NCI-H2227 (cell line): ENCODE results near the gene TMEM131L.

Experiments used
- DNase-seq: peaks from one replicate; lab custom pipeline; 2025; ENCODE audit not compliant: unreplicated experiment; lab: John Stamatoyannopoulos, UW

The TMEM131L gene

GRCh38 chr4:153519687-153520086, 53.5 kb downstream of the TMEM131L start:
- no peak for DNase-seq

DNA sequence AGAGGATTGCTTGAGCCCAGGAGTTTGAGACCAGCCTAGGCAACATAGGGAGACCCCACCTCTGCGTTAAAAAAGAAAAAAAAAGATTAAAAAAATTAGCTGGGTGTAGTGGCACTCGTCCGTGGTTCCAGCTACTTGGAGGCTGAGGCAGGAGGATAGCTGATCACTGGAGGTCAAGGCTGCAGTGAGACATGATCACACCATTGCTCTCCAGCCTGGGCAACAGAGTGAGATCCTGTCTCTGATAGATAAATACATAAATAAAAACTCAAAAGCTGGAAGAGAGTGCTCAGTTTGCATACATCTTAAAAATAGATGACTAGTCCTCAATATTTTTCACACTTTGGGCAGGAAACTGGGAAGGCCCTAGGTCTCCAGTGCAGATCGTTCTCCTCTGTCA, 54.1 kb downstream of the TMEM131L start:
- DNase-seq: no peak

- DNase-seq: no peak
Observed at GRCh38 chr4:153520801-153521329, 54.7 kb downstream of the TMEM131L start.

DNA sequence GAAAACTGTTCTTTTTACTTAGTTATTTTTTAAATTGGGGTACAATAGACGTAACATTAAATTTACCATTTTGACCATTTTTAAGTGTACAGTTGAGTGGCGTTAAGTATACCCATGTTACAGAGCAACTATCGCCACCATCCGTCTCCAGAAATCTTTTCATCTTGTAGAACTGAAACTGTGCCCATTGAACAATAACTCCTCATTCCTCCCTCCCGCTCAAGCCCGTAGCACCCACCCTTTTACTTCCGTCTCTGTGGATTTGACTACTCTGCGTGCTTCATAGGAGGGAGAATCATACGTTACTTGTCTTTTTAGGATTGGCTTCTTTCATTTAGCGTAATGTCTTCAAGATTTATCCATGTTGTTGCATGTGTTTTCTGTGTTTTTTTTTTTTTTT, 55.3 kb downstream of the TMEM131L start:
- DNase-seq: no peak

GRCh38 chr4:153521999-153522801, 56.0 kb downstream of the TMEM131L start:
- no peak for DNase-seq

- DNase-seq: no peak
Observed at GRCh38 chr4:153522802-153523094, 56.6 kb downstream of the TMEM131L start.

GRCh38 chr4:153523164-153523796, 57.1 kb downstream of the TMEM131L start:
- DNase-seq: no peak

DNA sequence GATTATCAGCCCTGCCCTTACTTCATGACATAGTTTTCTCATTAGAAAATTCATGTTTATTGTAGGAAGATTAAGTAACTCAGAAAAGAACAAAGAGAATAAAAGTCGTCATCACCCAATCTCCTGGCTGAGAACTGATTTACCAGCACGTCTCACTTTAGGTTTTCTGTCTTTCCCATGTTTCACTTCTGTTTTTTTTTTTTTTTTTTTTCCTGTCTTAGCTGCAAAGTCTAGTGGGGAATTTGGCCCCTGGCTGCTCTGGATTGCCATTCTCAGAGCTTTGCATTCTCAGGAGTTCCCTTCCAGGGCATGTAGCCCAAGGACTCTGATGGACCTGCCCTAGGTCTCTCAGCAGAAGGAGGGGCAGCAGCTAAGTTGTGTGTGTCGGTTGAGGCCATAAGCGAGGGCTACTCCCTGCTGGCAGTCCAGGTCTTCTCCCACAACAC, 57.8 kb downstream of the TMEM131L start:
- DNase-seq: no peak

- no peak for DNase-seq
Observed at GRCh38 chr4:153524682-153525081, 58.5 kb downstream of the TMEM131L start.

DNA sequence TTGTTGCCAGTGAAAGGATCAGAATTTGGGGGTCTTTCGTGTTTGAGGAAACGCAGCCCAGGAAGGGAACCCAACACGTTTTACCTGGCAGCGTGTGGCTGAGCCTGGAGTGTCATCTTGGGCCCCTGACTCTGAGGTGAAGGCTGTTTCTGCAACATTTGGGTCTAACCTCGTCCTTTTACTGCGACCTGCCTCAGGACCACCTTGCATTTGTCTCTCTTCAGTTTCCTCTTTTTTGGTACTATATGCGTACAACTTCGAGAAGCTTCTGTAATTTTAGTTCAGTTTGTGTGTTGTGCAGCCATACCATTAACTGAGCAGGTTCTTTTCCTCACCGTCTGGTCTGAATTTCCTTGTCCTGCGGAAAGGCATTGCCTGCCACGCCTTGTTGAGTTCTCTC, 61.5 kb downstream of the TMEM131L start:
- no peak for DNase-seq

- no peak for DNase-seq
Observed at GRCh38 chr4:153528705-153529485, 62.7 kb downstream of the TMEM131L start.

GRCh38 chr4:153529646-153530045, 63.5 kb downstream of the TMEM131L start:
- DNase-seq: no peak

DNA sequence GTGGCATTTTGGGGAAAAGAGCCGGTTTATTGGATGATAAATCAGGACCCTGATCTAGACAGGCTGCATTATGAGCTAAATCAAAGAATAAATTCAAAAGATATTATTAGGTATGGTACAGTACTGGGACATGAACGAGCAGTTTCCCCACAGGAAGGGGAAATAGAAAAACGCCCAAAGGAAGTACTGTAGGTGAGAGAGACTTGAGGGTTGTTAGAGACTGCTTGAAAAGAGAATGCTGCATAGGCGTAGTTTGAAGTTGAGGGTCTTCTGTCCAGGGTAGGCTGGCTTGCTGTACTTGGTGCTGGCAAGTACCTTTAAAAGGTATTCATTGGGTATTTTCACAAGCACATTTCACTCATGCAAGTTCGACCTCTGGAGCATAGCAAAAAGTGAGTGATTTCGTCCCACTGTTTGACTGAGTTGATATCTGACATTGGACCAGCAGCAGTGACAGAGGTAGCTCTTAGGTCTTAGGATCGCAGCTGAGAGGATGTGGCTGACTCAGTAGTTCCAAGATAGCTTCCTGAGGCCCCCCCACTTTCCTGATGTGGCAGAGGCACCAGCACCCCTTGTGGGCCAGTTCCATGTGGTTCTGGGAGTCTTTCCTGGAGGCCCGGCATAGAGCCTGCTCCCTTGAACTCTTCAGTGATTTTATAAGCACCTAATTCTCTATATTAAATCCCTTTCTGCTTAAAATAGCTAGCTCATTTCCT, 64.3 kb downstream of the TMEM131L start:
- no peak for DNase-seq

DNA sequence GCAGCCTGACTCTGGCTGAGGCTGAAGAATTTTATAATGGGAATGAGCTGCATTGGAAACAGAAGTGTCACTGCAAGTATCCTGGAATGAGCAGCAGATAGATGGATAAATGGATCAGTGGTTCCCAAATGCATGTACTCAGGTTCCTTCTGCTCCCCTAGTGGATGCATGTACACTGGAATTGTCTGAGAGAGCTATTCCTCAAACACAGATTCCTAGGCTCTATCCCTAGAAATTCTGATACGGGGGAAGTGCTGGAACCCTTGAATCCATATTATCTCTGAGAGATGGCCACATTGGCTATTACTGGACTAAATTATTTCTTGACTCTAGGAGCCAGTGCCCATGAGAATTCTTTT, 64.8 kb downstream of the TMEM131L start:
- no peak for DNase-seq

DNA sequence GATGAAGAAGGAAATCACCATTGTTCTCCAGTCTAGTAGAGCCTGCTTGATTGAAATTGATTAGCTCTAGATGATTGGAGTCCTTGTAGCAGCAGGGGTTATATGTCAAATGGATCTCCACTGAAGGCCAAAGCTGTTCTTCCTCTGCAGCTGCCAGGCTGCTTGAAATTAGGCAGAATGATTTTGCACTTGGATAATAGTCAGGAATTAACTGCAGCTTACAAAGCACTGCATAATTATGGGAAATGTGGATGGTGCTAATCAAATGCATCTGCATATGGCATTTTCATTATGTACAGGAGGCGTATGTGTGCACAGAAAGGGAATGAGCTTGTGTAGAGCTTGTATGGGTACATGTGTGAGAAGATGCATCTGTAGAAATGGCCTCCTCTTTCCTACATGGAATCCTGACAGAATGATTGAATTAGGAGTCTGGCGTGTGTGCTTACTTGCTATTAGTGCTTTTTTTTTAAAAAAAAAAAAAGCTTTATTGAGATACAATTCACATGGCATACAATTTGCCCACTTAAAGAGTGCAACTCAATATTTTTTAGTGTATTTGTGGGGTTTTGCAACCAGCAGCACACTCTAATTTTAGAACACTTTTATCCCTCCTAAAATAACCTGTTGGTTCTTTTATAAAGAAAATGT, 65.9 kb downstream of the TMEM131L start:
- no peak for DNase-seq

DNA sequence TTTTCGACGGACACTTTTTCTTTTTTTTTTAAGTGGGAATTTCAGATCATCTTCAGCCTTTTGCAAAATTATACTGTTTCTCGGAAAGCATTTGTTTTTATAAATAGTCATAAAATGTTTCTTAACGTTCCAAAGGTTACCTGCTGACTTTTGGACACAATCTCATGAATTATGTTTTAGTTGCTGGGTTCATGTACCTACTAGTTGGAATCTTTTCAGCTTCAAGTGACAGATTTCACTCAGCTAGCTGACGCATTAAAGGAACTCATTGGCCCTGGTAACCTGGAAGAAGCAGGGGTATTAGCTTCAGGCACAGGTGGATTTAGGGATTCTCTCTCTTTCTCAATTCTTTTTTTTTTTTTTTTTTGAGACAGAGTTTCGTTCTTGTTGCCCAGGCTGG, 66.5 kb downstream of the TMEM131L start:
- DNase-seq: no peak

DNA sequence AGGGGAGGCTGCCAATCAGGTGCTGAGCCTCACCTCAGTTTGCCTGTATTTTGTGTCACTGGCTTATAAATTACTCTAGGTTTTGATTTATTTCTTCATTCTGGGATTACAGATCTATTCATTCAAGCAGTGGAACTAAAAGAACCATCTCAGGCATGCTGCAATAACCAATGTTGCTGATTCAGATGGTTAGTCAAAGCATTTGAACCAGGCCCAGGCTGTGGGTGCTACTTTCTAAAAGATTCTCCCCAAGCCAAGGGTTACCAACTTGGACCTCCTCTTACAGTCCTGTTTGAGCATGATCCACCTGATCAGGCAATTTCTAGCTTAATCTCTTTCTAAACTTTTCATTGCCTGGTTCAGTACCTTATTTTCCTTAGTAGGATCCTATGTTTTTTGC, 67.2 kb downstream of the TMEM131L start:
- no peak for DNase-seq

- no peak for DNase-seq
Observed at GRCh38 chr4:153534792-153535629, 68.9 kb downstream of the TMEM131L start.

- no peak for DNase-seq
Observed at GRCh38 chr4:153535772-153536513, 69.8 kb downstream of the TMEM131L start.
